ENCODE results near the gene RCCD1.

GRCh38 chr15:90942354-90943120 lies 12.1 kb upstream of the RCCD1 start:
- TF ChIP-seq CTCF (IDR thresholded peaks at IDR 0.05), result no peak
- no peak for TF ChIP-seq EZH2 (IDR thresholded peaks at IDR 0.05)

Data from neural progenitor cell (in vitro differentiated cells).